Stimulated activated CD8-positive, alpha-beta memory T cell treated with anti-CD3 and anti-CD28 coated beads, Interleukin-15, amount 100 ng/mL, for 48 hours (primary cell): ENCODE data around the gene SNAI1.

Source experiments
- DNase-seq, 2 donors: peaks; one replicate each; pipeline ENCODE4 v3.0.0-alpha.2; 2020; ENCODE audit warnings: low read depth in 2 of 2

Gene SNAI1

DNA sequence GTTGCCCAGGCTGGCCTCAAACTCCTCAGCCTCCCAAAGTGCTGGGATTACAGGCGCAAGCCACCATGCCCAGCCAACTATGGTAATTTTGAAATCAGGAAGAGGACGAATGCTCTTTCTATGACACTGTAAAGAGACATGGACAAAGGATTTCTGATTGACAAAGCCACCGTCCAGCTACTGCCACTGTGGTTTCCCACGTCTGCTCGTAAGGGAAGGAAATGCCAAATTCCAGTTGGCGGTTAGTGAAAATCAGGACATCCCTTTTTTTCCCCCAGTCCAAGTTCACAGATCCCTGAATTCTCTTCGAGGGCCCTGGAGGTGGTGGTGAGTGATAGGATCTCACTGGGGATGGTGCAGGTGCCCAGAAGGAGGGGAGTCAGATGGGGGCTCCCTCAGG lies 31.2 kb downstream of the SNAI1 start:
- DNase-seq: no peak

DNA sequence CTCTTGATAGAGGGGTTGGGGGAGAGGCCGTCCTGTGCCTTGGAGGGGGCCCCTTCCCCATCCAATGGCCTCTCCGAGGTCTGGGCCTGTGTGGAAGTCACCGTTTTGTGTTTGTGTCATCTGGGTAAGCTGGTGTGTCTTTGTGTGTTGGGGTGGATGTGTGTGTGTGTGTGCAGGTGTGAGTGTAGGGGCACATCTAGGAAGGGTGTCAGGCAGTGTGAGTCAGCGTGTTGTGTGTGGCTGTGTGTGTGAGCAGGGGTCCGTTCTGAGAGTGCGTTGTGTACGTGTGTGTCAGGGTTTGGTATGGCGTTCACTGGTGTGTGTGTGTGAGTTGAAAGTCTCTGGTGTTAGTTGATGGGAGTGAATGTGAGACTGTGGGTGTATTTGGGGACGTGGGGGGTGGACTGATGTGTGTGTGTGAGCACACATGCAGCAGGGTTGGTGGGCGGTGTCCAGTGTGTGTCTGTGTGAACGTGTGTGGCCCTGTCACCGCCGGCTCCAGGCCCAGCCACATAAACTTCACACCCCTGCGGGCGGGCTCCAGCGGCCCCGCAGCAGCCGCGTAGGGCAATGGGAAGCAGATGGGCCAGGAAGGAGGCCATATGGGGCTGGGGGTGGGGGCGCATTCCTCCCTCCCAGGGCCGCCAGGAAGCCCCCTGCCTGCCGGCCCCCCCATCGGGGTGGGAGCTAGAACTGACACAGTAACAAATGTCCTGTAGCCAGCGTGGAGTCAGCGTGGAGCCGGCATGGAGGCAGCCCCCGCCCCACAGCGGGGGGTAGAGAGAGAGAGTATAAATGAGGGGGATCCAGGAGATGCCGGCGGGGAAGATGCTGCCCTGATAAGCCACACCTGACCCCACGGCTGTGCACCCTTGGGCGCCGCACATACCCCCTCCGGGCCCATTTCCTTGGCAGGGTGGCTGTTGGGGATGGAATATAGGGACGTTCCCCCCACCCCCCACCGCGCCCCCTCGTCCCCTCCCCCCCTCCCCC lies 32.1 kb downstream of the SNAI1 start:
- no peak for DNase-seq

DNA sequence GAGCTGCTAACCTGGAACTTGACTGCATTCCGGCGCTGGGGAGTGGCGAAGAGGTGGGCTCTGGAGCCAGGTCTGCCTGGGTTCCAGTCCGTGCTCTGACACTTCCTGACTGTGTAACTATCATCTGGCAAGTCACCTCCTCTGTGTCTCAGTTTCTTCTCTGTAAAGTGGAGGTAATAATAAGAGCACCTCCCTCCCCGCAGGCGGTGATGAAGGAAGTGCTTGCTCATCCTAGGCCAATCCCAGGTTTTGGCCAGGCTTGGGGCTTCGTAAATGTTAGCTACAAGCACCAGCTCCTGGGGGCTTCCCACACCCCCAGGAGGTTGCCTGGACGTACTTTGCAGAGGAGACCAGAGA lies 32.8 kb downstream of the SNAI1 start:
- DNase-seq: no peak

DNA sequence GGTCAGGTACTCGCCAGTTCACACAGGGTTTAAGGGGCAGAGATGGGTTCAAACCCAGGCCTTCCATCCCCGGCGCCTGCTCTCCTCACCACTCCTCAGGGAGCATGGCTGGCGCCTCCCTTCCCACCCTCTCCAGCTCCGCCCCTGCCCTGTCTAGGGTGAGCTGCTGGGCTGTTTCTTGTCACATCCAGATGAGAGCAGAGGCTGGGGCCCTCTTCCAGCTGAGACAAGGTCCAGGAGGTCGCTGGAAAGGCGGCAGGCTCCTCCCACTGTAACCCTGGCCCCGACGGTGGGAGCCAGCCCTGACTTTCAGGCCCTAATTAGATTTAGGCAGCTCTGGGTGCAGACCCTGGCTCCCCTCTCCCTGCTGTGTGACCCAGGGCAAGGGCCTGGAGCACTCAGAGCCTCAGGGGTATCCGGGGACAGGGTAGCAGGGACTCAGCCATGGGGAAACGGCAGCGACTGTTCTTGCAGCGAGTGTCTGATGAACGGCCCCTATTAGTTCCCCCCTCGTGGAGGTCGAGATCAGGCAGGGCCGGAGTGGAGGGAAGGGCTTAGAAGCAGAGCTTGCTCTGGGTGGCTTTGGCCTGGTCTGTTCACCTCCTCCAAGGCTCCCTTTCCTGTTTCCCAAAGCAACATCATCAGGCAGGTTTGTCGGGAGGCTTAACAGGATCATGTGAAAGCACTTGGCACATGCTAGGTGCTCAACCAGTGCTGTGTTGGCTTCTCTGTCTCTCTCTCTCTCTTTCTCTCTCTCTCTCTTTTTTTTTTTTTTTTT lies 33.4 kb downstream of the SNAI1 start:
- no peak for DNase-seq

DNA sequence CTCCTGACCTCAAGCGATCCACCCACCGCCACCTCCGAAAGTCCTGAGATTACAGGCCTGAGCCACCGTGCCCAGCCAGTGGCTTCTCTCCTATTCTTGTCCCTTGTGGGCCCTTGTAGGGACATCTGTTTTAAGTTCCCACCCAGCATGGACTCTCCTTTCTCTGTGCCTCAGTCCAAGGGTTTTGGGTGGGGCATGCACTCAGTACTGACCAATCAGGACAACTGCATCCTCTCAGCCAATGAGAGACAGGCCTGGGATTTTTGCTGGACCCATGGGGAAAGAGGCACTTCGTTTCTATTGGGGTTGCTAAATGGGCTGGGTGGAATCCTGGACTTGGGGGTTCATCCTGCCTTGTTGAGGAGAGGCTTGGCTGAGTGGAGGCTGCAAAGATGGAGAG lies 34.4 kb downstream of the SNAI1 start:
- DNase-seq: no peak

DNA sequence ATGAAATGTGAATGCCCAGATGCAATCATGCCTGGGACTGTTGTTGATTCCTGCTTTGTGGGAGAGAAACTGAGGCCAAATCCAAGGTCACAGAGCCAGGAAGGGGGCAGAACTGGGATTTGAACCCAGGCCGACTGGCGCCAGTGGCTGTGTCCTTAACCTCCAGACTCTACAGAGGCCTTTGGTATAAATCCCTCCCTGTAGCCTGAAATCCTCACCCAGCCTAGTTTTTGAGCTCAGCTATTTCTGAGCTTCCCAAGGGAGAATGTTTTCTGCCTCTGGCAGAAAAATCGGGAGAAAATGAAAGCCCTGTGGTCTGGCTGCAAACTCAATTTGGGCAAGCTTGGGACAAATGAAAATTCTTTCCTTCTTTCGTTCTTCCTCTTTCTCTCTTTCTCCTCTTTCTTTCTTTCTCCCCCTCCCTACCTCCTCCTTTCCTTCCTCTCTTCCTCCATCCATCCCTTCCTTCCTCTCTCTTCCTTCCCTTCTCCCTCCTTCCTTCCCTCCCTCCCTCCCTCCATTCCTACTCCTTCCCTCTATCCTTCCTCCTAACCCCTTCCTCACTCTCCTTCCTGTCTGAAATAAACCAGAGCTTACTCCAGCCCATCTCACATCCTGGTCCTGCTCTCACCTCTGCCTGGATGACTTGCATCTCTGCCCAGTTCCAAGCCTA lies 34.9 kb downstream of the SNAI1 start:
- no peak for DNase-seq

DNA sequence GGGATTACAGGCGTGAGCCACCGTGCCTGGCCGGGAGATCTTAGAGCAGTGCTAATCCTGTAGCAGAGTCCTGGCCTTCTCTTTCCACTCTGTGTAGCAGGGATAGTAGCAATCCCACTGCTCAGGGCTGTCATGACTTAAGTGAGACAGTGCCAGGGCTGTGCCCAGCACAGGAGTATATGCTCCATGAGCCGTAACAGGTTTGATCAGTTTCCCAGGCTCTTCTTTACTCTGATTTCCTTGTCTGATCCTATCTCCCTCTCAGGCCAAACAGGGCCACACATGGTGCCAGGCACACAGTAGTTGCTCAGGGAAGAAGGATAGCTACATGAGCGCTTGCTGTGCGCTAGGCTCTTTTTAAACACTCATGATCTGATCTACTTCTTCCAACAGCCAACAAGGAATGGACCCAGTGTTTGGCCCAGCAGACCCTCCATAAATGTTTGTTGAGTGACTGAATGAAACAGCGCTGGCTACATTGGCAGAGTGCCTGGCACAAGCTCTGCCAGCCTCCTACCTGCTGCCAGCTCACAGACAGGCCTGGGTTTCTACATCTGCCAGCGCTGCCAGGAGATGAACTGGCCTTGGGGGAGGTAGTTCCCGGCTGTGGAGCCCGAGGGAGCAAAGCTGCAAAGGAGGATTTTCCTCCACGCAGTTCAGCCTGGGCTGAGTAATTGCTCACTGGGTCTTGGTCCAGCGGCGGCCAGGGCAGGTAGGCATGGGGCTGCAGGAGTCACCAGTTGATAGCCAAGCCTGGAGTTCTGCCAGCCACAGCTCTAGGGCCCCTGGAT lies 36.9 kb downstream of the SNAI1 start:
- no peak for DNase-seq

DNA sequence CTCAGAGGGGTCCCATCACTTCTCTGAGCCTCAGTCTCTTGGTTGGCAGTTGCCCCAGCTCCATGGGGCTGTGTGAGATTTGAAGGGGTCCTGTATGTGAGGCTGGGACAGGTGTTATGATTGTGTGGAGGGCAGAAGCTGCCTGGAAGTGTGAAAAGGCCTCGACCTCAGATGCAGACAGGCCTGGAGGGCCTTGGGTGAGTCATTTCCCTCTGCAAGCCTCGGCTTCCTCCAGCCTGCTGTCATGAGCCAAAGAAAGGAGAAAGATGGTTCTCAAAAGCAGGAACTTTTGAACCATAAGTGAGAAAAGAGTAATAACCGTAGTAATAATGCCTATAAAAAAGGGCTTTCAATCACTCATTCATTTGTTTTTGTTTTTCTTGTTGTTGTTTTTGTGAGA lies 37.5 kb downstream of the SNAI1 start:
- no peak for DNase-seq

DNA sequence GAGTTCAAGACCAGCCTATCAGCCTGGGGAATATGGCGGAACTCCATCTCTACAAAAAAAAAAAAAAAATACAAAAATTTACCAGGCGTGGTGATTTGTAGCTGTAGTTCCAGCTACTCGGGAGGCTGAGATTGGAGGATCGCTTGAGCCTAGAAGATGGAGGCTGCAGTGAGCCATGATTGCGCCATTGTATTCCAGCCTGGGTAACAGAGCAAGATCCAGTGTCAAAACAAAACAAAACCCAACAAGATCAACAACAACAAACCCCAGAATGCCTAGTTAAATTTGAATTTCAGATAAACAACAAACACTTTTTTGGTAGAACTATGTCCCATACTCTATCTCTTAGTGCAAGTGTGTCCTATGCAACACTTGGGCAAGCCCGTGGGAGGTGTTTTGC lies 39.9 kb downstream of the SNAI1 start:
- DNase-seq: no peak

DNA sequence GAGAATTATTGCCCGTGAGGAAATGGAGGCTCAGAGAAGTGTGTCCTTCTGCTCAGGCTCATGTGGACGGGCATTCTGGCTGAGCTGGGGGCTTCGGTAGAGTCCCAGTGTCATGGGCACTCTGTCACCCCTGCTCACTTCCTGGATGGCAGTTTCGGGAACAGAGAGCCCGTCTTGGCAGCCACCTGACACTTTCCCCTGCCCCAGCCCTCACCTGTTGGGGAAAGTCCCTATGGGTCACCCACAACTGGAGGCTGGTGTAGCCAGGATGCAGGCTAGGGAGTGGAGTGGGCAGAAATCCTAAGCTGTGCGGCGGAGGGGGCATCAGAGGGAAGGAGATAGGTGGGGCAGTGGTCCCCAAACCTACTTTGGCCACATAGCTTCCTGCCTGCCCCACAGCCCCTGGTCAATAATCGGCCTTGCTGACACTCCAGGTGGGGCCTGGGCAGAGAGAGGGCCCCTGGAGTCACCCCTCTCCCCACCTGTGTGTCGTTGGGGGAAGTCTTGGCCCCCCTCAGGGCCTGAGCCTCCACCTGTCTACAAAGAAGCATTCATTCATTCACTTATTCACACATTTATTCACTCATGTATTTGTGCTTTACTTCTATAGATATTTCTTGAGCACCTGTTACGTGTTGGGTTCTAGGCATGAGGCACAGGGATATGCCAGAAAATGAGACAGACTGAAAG lies 40.5 kb downstream of the SNAI1 start:
- DNase-seq: no peak

DNA sequence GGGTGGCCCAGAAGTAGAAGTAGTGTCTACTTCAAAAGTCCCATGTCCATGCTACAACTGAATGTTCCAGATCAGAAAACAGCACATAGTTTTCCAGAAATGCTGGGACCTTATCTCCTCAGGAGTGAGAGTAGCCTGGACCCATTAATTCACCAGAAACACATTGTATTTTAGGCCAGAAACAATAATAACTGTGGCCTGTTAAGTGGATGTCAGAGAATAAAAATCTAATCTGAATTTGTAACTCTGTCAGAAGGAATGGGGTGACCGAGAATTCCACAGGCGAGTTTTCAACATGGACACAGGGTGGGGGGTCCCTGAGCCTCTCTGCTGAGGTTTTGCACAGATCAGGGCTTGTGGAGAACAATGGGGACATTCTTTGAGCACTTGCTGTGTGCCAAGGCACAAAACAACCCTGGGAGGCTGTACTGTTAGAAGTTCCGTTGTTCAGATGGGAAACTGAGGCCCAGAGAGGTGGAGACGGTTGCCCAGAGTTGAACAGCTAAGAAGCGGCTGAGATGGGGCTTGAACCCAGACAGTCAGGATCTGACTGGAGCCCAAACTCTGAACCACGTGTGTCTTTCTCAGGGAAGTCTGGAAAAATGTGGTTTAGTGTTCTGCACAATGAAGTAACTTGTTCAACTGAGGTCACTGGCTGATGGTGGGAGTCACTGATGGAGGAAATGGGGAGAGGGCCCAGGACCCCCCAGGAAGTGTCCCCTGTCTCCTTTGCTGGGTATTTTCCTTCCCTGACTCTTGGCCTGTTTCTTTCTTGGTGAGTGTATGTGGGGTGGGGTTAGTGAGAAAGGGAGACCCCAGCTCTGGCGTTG lies 44.2 kb downstream of the SNAI1 start:
- DNase-seq: no peak

DNA sequence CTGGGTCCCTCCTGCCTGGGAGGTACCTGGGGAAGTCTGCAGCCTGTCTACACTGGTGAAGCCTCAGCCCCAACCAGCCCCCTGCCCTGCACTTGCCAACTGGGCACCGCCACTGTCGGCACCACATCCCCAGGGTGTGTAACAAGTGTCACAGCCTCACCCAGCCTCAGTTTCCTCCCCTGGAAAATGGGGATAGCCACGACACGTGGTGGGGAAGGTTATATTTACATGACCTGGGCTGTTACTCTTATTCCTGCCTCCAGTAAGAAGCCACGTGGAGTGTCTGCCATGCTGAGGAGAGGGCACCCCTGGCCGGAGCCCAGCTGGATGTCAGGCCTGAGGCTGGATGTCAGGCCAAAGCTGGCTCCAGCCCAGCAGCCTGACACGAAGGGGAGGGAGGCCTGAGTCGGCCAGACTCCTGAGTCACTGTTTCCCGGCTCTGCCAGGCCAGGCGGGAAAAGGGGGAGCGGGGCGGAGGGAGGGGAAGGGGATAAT lies 44.9 kb downstream of the SNAI1 start:
- DNase-seq: no peak

DNA sequence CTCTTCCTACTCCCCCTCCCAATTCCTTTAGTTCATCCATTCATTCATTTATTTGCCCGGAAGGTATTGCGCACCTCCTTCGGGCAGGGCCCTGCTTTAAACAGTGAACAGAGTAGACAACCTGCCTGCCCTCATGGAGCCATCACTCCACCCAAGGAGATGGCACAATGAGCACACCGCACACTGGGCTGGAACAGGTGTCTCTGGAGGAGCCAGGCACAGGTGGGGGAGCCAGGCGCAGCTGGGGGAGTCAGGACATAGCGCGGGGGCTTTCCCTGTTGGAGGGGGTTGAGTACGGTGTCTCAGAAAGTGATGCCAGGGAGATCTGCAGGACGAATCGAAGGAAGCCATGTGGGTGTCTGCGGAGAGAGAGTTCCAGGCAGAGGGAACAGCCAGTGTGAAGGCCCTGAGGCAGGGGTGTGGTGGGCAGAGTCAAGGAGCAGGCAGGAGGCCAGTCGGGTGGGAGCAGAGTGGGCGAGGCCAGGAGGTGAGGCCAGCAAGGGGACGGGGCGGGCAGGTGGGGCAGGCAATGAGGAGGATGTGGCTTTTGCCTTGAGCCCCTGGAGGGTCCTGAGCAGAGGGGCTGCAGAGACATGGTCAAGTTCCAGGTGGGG lies 46.4 kb downstream of the SNAI1 start:
- DNase-seq: no peak

DNA sequence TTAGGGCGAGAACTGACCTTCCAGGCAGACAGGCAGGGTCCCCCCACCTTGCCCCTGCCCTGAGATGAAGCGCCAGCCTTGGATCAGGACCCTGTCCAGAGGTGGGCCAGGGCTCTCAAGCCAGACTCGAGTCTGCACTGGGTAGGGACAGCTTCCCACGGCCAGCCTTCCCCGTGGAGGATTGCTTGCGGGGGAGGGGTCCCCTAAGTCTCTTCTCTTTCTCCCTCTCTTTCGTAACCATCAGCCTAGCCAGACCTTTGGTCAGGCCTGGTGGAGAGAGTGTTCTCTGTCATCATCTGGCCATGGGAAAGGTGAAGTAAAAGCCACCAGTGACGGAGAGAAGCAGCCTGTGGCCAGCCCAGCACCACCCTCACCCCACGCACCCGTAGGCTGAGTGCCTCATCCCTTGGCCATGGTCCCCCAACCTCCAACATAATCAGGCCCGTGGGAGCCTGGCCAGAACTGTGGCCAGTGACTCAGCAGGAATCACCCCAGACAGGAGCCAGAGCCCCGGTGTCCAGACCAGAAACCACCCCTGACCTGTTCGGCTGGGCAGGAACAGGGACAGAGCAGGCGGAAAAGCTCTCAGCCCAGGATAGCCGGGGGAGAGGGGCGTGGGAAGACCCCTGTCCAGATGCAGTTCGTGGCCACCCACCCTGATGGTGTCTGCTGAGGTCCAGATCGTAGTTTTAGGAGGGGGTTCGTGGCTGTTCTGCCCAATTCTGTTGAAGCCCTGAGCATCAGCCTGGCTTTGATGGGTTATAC lies 47.1 kb downstream of the SNAI1 start:
- DNase-seq: no peak

DNA sequence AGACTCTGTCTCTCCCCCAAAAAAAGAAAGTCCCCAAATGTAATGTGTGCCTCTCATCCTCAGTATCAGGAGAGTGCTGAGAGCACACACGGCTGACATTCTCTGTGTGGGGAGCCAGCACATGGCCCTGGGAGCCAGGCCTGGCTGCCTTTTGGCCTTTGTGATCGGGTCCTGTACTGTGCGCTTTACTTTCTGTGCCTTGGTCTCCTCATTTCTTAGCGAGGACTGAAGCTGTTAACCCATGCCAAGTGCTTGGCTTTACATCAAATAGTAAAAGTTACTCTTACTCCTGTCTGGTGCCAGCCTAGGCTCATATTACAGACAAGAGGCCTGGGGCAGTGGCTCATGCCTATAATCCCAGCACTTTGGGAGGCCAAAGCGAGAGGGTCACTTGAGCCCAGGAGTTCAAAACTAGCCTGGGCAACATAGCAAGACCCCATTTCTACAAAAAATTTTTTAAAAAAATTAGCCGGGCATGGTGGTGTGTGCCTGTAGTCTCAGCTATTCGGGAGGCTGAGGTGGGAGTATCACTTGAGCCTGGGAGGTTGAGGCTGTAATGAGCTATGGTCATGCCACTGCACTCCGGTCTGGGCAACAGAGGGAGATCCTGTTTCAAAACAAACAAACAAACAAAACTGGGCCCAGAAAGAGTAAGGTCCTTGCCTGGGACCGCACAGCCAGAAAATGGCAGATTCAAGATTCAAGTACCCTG lies 50.3 kb downstream of the SNAI1 start:
- no peak for DNase-seq

DNA sequence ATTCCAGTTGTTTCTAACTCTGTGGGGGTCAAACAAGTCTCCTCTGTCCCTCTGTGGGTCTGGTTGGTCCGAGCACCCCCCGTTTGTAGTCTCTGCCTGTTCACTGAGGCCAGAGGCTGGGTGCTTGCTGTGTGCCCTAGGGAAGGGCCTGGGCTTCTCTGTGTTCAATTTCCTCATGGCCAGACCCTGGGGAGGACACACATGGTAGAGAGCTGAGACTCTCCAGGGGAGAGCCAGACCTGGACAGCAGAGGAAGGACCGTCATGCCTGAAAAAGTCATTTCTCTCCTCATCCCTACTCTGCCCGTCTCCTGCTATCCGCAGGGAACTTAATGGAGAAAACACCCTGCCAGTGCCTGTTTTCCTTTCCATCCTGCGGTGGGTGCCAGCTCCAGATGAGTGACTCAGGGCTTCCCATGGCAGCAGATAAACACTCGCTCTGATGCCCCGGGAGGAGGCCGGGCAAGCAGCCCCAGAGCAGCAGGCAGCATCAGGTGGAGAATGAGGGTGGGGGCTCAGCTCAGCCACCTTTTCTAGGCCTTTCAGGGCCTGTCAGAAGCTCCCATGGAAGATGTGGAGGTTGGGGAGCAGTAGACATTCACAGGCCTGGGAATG lies 51.9 kb downstream of the SNAI1 start:
- no peak for DNase-seq

DNA sequence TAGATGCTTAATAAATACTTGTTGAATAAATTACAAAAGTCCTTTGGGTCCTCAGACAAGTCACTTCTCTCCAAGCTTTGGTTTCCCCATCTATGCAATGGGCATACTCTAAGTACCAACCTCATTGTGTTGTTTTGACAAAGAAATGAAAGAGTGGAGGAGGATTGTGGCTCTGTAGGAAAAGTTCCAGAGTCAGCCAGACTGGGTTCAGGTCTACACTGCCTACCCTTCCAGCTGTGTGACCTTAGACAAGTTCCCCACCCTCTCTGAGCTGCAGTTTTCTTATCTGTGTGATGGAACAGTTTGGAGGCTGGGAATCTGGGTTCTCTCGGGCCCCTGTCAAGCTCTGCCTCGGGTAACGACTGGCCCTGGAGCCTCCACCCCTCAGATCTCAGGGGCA lies 53.9 kb downstream of the SNAI1 start:
- no peak for DNase-seq

DNA sequence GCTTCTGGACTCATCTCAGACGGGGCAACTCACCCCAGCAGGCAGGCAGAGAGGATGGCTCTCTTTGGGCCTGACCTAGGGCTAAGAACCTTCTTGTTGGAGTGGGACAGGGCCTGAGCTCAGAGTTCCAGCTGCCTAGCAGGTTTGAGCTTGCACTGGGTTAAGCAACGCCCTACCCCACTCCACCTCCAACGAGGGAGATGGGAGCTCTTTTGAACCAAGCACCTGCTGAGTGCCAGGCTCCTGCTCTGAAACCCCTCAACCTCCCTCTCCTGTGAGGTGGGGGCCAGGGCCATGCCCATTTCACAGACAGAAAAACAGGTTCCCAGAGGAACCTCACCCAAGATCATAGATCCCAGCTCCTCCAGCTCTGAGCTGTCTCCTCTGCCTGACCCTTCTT lies 54.3 kb downstream of the SNAI1 start:
- no peak for DNase-seq
